GM19238 (cell line): Measurements from ENCODE around the gene TRPV3.
"Not testable (repeated sequence)": the region's sequence is repeated elsewhere in the genome, so short reads cannot be mapped to it uniquely, and the experiment has no call there.

ENCODE experiments used
- DNase-seq: peaks from one replicate; pipeline ENCODE4 v3.0.0; 2011; ENCODE audit warnings: low spot score; ENCODE audit not compliant: insufficient read length

Gene TRPV3

GRCh38 chr17:3557768-3558583 lies at the start of gene TRPV3:
Gene TRPV3 (minus strand): TSS chr17:3557812. CDS start chr17:3554850, 2,962 bp downstream.
- peak; percentile 47 for DNase-seq

- no peak for DNase-seq
Observed at GRCh38 chr17:3603870-3604259, 46.3 kb upstream of the TRPV3 start.

- DNase-seq: no peak
Observed at GRCh38 chr17:3603119-3603869, 45.7 kb upstream of the TRPV3 start.

GRCh38 chr17:3602499-3602898 lies 44.9 kb upstream of the TRPV3 start:
- DNase-seq: no peak

GRCh38 chr17:3600529-3601205 lies 43.1 kb upstream of the TRPV3 start:
- no peak for DNase-seq

- no peak for DNase-seq
Observed at GRCh38 chr17:3598078-3598477, 40.5 kb upstream of the TRPV3 start.

- DNase-seq: no peak
Observed at GRCh38 chr17:3596804-3597464, 39.3 kb upstream of the TRPV3 start.

- DNase-seq: no peak
Observed at GRCh38 chr17:3594976-3595375, 37.4 kb upstream of the TRPV3 start.

GRCh38 chr17:3594051-3594800 lies 36.6 kb upstream of the TRPV3 start:
- DNase-seq: no peak

GRCh38 chr17:3593384-3593783 lies 35.8 kb upstream of the TRPV3 start:
- DNase-seq: no peak

- no peak for DNase-seq
Observed at GRCh38 chr17:3592216-3592860, 34.7 kb upstream of the TRPV3 start.

GRCh38 chr17:3590768-3591167 lies 33.2 kb upstream of the TRPV3 start:
- DNase-seq: no peak

- DNase-seq: no peak
Observed at GRCh38 chr17:3590231-3590630, 32.6 kb upstream of the TRPV3 start.

- DNase-seq: no peak
Observed at GRCh38 chr17:3589784-3590183, 32.2 kb upstream of the TRPV3 start.

GRCh38 chr17:3585826-3586225 lies 28.2 kb upstream of the TRPV3 start:
- DNase-seq: no peak

- no peak for DNase-seq
Observed at GRCh38 chr17:3583456-3583855, 25.8 kb upstream of the TRPV3 start.

- no peak for DNase-seq
Observed at GRCh38 chr17:3582915-3583314, 25.3 kb upstream of the TRPV3 start.

- DNase-seq: not testable (repeated sequence)
Observed at GRCh38 chr17:3578667-3579066, 21.1 kb upstream of the TRPV3 start.

GRCh38 chr17:3576970-3577369 lies 19.4 kb upstream of the TRPV3 start:
- DNase-seq: no peak

- DNase-seq: no peak
Observed at GRCh38 chr17:3575511-3575910, 17.9 kb upstream of the TRPV3 start.
